HepG2 (cell line): ENCODE measurements around the gene ZNF341. TPM values are rescaled to one million over a fixed set of nuclear protein-coding genes. Genes with fewer than 3 reads are reported as not detected.

Source experiments
- GFI1 ChIP-seq: sonication (generic); formaldehyde crosslinking; IDR thresholded peaks from 2 replicates; pipeline ENCODE4 v1.5.0; 2020; ENCODE audit warnings: missing genetic modification reagents, mild to moderate bottlenecking, borderline replicate concordance
- HDAC6 ChIP-seq: fragments of 200-600 bp; sonication (generic); IDR thresholded peaks from 2 replicates; pipeline ENCODE4 v1.7.0; 2017; ENCODE audit warnings: mild to moderate bottlenecking, antibody characterized with exemption, low read length, low read depth
- KDM1A ChIP-seq: IDR thresholded peaks from 2 replicates; pipeline ENCODE4 v1.6.1; 2016; ENCODE audit warnings: missing compliant biosample characterization
- KLF13 ChIP-seq: sonication (generic); formaldehyde crosslinking; IDR thresholded peaks from 2 replicates; pipeline ENCODE4 v1.4.0; 2020; ENCODE audit warnings: mild to moderate bottlenecking, missing genetic modification reagents
- MEF2D ChIP-seq: sonication (generic); formaldehyde crosslinking; IDR thresholded peaks from 2 replicates; pipeline ENCODE4 v1.5.1; 2020; ENCODE audit warnings: mild to moderate bottlenecking, missing genetic modification reagents
- NONO ChIP-seq, 2 experiments: fragments of 450-650 bp in 1 of 2; sonication (generic) in 1 of 2; formaldehyde crosslinking in 1 of 2; IDR thresholded peaks in 1 of 2; conservative IDR thresholded peaks in 1 of 2; 2 replicates each; pipeline versions ENCODE4 v1.6.1 to v1.8.0; 2017 to 2022; ENCODE audit warnings: mild to moderate bottlenecking in 1 of 2, missing genetic modification reagents in 1 of 2, moderate library complexity in 1 of 2
- SIN3B ChIP-seq: fragments of 150-350 bp; IDR thresholded peaks from 2 replicates; pipeline ENCODE4 v1.6.1; 2014; ENCODE audit warnings: low read length
- YY1 ChIP-seq: IDR thresholded peaks from 2 replicates; pipeline ENCODE4 v1.6.1; 2011; ENCODE audit warnings: low read length, low read depth, moderate library complexity, mild to moderate bottlenecking; ENCODE audit not compliant: insufficient read depth, insufficient replicate concordance
- ZFP37 ChIP-seq: sonication (generic); formaldehyde crosslinking; IDR thresholded peaks from 2 replicates; pipeline ENCODE4 v1.4.0; 2020; ENCODE audit warnings: missing genetic modification reagents, borderline replicate concordance
- ZNF143 ChIP-seq: sonication (generic); formaldehyde crosslinking; IDR thresholded peaks from 2 replicates; pipeline ENCODE4 v1.4.0; 2020; ENCODE audit warnings: missing genetic modification reagents
- ZNF775 ChIP-seq: sonication (generic); formaldehyde crosslinking; IDR thresholded peaks from 2 replicates; pipeline ENCODE4 v1.4.0; 2020; ENCODE audit warnings: missing genetic modification reagents, mild to moderate bottlenecking, moderate library complexity, borderline replicate concordance
- polyA plus RNA-seq, 8 experiments: library from polyadenylated mRNA; depleted of rRNA in 3 of 8; stranded (reverse) in 7 of 8; unstranded in 1 of 8; fragments of >200 nt; fragmentation: Illumina TruSeq in 4 of 8; extraction: Trizol in 4 of 8; gene quantifications; 2 replicates each; pipeline versions ENCODE4 v1.2.1 to v1.2.3, GENCODE V29; 2011 to 2016; ENCODE audit warnings: low read depth in 4 of 8, missing spikeins in 1 of 8, mixed read lengths in 1 of 8; ENCODE audit not compliant: insufficient read depth in 1 of 8
- total RNA-seq, 5 experiments: library from RNA; depleted of rRNA; stranded (reverse); fragments of >200 nt; fragmentation: Illumina TruSeq; extraction: Trizol; gene quantifications; 2 replicates each; pipeline ENCODE4 v1.2.3, GENCODE V29; 2016; ENCODE audit warnings: low read depth in 1 of 5
- TF ChIP-seq, protein P1 (sequence below): sonication (generic); formaldehyde crosslinking; IDR thresholded peaks from 2 replicates; pipeline ENCODE4 v1.4.0; 2020; ENCODE audit warnings: missing genetic modification reagents, borderline replicate concordance
- TF ChIP-seq, protein P2 (sequence below): sonication (generic); formaldehyde crosslinking; IDR thresholded peaks from 2 replicates; pipeline ENCODE4 v1.4.0; 2020; ENCODE audit warnings: missing genetic modification reagents, borderline replicate concordance
- TF ChIP-seq, protein P3 (sequence below): sonication (generic); formaldehyde crosslinking; IDR thresholded peaks from 2 replicates; pipeline ENCODE4 v1.9.0; 2021; ENCODE audit warnings: missing genetic modification reagents, borderline replicate concordance
- TF ChIP-seq, protein P4 (sequence below): sonication (generic); formaldehyde crosslinking; IDR thresholded peaks from 2 replicates; pipeline ENCODE4 v1.5.1; 2020; ENCODE audit warnings: mild to moderate bottlenecking, missing genetic modification reagents, borderline replicate concordance
- TF ChIP-seq, protein P5 (sequence below): IDR thresholded peaks from 2 replicates; pipeline ENCODE4 v1.6.1; 2016; ENCODE audit warnings: mild to moderate bottlenecking, missing biosample characterization, missing genetic modification reagents
- TF ChIP-seq, protein P6 (sequence below): sonication (generic); formaldehyde crosslinking; IDR thresholded peaks from 2 replicates; pipeline ENCODE4 v1.8.1; 2023; ENCODE audit warnings: mild to moderate bottlenecking, missing genetic modification reagents

ZNF341 gene
- total and polyA plus RNA-seq, 2 of the 13 experiments (the other 11 are each of a cell fraction or from before 2014, with no cell fraction given) = 1.1 to 2.2 TPM

DNA sequence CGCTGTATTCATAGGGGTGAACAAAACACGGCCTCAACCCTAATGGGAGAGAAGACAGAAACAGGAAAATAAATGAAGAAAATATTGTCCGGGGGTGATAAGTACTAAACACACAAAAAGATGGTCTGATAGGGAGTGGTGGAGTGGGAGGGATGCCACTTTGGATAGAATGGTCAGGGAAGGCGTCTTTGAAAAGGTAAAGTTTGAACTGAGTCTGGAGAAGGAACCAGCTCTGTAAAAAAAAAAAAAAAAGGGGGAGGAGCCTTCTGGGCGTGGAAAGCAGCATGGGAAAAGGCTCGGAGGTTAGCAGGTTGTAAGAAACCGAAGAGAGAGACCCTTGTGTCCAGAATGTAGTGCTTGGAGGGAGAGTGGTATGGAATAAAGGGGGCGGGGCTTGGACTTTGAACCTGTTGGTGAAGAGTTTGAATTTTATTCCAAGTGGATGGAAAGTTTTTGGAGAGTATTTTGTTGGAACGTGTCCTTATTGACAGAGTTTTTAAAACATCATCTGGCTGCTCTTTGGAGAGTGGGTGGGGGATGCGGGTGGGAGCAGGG is 81.2 kb downstream of the ZNF341 start (continued):
- TF ChIP-seq, protein P1, sequence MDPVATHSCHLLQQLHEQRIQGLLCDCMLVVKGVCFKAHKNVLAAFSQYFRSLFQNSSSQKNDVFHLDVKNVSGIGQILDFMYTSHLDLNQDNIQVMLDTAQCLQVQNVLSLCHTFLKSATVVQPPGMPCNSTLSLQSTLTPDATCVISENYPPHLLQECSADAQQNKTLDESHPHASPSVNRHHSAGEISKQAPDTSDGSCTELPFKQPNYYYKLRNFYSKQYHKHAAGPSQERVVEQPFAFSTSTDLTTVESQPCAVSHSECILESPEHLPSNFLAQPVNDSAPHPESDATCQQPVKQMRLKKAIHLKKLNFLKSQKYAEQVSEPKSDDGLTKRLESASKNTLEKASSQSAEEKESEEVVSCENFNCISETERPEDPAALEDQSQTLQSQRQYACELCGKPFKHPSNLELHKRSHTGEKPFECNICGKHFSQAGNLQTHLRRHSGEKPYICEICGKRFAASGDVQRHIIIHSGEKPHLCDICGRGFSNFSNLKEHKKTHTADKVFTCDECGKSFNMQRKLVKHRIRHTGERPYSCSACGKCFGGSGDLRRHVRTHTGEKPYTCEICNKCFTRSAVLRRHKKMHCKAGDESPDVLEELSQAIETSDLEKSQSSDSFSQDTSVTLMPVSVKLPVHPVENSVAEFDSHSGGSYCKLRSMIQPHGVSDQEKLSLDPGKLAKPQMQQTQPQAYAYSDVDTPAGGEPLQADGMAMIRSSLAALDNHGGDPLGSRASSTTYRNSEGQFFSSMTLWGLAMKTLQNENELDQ = no peak
- TF ChIP-seq KLF13 (CRISPR knock-in tag) = no peak
- TF ChIP-seq, protein P2, sequence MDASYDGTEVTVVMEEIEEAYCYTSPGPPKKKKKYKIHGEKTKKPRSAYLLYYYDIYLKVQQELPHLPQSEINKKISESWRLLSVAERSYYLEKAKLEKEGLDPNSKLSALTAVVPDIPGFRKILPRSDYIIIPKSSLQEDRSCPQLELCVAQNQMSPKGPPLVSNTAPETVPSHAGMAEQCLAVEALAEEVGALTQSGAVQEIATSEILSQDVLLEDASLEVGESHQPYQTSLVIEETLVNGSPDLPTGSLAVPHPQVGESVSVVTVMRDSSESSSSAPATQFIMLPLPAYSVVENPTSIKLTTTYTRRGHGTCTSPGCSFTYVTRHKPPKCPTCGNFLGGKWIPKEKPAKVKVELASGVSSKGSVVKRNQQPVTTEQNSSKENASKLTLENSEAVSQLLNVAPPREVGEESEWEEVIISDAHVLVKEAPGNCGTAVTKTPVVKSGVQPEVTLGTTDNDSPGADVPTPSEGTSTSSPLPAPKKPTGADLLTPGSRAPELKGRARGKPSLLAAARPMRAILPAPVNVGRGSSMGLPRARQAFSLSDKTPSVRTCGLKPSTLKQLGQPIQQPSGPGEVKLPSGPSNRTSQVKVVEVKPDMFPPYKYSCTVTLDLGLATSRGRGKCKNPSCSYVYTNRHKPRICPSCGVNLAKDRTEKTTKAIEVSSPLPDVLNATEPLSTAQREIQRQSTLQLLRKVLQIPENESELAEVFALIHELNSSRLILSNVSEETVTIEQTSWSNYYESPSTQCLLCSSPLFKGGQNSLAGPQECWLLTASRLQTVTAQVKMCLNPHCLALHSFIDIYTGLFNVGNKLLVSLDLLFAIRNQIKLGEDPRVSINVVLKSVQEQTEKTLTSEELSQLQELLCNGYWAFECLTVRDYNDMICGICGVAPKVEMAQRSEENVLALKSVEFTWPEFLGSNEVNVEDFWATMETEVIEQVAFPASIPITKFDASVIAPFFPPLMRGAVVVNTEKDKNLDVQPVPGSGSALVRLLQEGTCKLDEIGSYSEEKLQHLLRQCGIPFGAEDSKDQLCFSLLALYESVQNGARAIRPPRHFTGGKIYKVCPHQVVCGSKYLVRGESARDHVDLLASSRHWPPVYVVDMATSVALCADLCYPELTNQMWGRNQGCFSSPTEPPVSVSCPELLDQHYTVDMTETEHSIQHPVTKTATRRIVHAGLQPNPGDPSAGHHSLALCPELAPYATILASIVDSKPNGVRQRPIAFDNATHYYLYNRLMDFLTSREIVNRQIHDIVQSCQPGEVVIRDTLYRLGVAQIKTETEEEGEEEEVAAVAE (CRISPR knock-in tag) = no peak
- no peak for TF ChIP-seq ZFP37 (CRISPR knock-in tag)
- no peak for TF ChIP-seq SIN3B
- no peak for TF ChIP-seq NONO (IDR thresholded peaks at IDR 0.05)
- no peak for TF ChIP-seq NONO (CRISPR knock-in tag; conservative IDR thresholded peaks at IDR 0.05)
- no peak; the same call in 1 of the 2 replicates for TF ChIP-seq GFI1 (CRISPR knock-in tag)
- TF ChIP-seq MEF2D (CRISPR knock-in tag) = no peak
- no peak for TF ChIP-seq ZNF775
- TF ChIP-seq, protein P3, sequence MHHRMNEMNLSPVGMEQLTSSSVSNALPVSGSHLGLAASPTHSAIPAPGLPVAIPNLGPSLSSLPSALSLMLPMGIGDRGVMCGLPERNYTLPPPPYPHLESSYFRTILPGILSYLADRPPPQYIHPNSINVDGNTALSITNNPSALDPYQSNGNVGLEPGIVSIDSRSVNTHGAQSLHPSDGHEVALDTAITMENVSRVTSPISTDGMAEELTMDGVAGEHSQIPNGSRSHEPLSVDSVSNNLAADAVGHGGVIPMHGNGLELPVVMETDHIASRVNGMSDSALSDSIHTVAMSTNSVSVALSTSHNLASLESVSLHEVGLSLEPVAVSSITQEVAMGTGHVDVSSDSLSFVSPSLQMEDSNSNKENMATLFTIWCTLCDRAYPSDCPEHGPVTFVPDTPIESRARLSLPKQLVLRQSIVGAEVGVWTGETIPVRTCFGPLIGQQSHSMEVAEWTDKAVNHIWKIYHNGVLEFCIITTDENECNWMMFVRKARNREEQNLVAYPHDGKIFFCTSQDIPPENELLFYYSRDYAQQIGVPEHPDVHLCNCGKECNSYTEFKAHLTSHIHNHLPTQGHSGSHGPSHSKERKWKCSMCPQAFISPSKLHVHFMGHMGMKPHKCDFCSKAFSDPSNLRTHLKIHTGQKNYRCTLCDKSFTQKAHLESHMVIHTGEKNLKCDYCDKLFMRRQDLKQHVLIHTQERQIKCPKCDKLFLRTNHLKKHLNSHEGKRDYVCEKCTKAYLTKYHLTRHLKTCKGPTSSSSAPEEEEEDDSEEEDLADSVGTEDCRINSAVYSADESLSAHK (CRISPR knock-in tag) = no peak
- TF ChIP-seq, protein P4, sequence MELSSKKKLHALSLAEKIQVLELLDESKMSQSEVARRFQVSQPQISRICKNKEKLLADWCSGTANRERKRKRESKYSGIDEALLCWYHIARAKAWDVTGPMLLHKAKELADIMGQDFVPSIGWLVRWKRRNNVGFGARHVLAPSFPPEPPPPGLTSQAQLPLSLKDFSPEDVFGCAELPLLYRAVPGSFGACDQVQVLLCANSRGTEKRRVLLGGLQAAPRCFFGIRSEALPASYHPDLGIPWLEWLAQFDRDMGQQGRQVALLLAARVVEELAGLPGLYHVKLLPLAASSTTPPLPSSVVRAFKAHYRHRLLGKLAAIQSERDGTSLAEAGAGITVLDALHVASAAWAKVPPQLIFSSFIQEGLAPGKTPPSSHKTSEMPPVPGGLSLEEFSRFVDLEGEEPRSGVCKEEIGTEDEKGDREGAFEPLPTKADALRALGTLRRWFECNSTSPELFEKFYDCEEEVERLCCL = no peak
- TF ChIP-seq ZNF143 (CRISPR knock-in tag) = 0 out of 2 replicates have a peak, but pooled peaks have one; percentile 33
- TF ChIP-seq, protein P5, sequence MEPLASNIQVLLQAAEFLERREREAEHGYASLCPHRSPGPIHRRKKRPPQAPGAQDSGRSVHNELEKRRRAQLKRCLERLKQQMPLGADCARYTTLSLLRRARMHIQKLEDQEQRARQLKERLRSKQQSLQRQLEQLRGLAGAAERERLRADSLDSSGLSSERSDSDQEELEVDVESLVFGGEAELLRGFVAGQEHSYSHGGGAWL (CRISPR knock-in tag) = no peak
- TF ChIP-seq, protein P6, sequence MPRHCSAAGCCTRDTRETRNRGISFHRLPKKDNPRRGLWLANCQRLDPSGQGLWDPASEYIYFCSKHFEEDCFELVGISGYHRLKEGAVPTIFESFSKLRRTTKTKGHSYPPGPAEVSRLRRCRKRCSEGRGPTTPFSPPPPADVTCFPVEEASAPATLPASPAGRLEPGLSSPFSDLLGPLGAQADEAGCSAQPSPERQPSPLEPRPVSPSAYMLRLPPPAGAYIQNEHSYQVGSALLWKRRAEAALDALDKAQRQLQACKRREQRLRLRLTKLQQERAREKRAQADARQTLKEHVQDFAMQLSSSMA (CRISPR knock-in tag) = no peak
- TF ChIP-seq KDM1A = no peak
- TF ChIP-seq HDAC6 = no peak
- TF ChIP-seq YY1 = no peak
